RWPE1 (cell line): ENCODE results near the gene EYS.

Experiments
- CTCF ChIA-PET: fragments of 350-600 bp; sonication (Branson Sonifier 250); formaldehyde crosslinking; extraction: SDS; loops from one replicate; lab custom pipeline; 2021; lab: Yijun Ruan, JAX
- POLR2A ChIA-PET: fragments of 400-600 bp; formaldehyde crosslinking; extraction: SDS; loops from one replicate; lab custom pipeline; 2020; ENCODE audit warnings: antibody characterized with exemption; ENCODE audit not compliant: low non-redundant PET; lab: Yijun Ruan, JAX
- DNase-seq: peaks from one replicate; pipeline ENCODE4 v3.0.0; 2012; ENCODE audit warnings: low spot score
- H3K27ac ChIP-seq: fragments of 450-650 bp; 2 replicates; pipeline ENCODE4 v1.5.1; 2017
- TF ChIP-seq, protein P1 (sequence below): fragments of 450-650 bp; conservative IDR thresholded peaks from 2 replicates; pipeline ENCODE4 v1.5.1; 2017; ENCODE audit warnings: low read depth, mild to moderate bottlenecking

Gene EYS

GRCh38 chr6:64983089-64983488, 723.9 kb downstream of the EYS start:
- ChIA-PET CTCF (interaction anchor here (0.6 kb wide), 1 partner anchor 1238 kb away, joined by 5 read pairs; no protein-coding TSS in a partner anchor), POLR2A (no interaction called here)
- TF ChIP-seq, protein P1, sequence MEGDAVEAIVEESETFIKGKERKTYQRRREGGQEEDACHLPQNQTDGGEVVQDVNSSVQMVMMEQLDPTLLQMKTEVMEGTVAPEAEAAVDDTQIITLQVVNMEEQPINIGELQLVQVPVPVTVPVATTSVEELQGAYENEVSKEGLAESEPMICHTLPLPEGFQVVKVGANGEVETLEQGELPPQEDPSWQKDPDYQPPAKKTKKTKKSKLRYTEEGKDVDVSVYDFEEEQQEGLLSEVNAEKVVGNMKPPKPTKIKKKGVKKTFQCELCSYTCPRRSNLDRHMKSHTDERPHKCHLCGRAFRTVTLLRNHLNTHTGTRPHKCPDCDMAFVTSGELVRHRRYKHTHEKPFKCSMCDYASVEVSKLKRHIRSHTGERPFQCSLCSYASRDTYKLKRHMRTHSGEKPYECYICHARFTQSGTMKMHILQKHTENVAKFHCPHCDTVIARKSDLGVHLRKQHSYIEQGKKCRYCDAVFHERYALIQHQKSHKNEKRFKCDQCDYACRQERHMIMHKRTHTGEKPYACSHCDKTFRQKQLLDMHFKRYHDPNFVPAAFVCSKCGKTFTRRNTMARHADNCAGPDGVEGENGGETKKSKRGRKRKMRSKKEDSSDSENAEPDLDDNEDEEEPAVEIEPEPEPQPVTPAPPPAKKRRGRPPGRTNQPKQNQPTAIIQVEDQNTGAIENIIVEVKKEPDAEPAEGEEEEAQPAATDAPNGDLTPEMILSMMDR, result no peak
- no peak overlapping the region for H3K27ac ChIP-seq
- DNase-seq, result no peak

DNA sequence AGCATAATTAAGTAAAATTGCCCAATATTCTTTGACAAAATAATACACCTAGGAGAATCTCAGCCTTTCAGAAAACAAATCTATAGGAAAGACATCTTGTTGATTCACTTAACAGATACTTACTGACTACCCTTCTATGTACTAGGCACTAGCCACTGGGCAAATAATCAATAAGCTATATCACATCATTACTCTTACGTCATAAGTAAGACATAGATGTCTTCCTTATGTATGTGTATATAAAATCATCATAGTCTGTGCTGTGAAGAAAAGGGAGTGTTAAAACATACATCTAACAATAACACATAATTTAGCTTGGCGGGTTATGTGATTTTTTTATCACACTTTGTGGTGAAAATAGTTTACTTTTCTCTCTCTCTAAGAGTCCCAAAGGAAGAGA, 733.9 kb downstream of the EYS start:
- H3K27ac ChIP-seq, result no peak overlapping the region
- no peak for DNase-seq
- ChIA-PET CTCF (interaction anchor here (0.8 kb wide), 1 partner anchor 976 kb away, joined by 4 read pairs; no protein-coding TSS in a partner anchor), POLR2A (no interaction called here)
- TF ChIP-seq, protein P1, result no peak

DNA sequence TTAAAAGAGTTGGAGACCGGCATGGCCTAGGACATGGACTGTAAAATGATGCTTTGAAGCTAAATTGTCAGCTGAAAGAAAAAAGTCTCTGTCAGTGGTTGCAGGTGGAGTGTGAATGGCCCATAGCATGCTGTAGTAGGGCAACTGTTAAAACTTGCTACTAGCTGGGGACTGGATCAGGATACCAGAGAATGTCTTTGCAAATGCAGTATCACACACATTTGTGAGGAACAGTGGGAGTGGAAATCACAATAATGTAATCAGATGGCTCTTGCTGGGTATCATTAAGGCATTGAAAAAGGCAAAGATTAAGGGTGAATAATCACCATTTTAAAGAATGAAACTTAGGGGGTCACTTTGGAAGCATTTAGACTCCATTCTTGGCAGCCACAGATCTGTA, 737.9 kb downstream of the EYS start:
- CTCF ChIA-PET, result interaction anchor here (0.6 kb wide), 1 partner anchor 663 kb away, joined by 3 read pairs; no protein-coding TSS in a partner anchor
- DNase-seq, result no peak
- POLR2A ChIA-PET, result no interaction called here

DNA sequence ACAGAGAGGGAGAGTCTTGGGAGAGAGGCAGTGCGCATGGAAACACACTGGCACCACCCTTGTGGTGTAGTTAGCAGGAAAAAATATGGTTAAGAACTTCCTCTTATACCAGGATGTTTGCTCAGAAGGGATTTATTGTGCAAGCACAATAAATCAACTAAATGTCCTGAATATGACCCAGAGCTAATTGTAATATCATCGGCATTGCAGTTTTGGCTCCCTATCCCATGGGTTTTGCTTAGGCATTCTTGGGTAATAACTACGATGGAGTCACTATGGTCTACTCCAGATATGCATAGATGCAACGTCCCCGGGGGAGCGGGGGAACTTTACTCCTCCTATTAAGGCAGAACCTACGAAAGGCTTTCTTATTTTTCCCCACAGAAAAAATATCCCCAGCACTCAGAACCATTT, 751.6 kb downstream of the EYS start:
- no peak for DNase-seq
- POLR2A ChIA-PET, result no interaction called here
- no peak overlapping the region for H3K27ac ChIP-seq
- TF ChIP-seq, protein P1, result no peak
- CTCF ChIA-PET, result interaction anchor here (0.6 kb wide), 1 partner anchor 16 kb away, joined by 4 read pairs; no protein-coding TSS in a partner anchor

More for the DNA sequence above, 737.9 kb downstream of the EYS start:
- H3K27ac ChIP-seq, result no peak overlapping the region
- TF ChIP-seq, protein P1, result no peak

- no peak for DNase-seq
- ChIA-PET POLR2A (no interaction called here), CTCF (no interaction called here)
- no peak overlapping the region for H3K27ac ChIP-seq
- TF ChIP-seq, protein P1, result no peak
Observed at GRCh38 chr6:64949257-64949656, 757.8 kb downstream of the EYS start.

DNA sequence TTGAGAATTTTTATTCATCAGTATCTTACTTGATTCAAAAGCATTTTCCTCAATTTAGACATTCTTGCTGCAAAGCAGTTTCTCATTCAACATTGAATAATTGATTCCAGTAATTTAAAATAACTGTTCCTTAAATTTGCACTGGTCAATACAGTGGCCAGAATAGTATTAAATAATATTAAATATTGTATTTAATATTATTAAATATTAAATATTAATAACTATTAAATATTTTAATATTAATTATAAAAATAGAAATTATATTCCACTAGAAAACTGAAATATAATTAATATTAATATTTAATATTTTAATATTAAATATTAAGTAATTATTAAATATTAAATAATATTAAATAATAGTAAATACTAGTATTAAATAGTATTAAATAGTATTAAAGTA, 758.8 kb downstream of the EYS start:
- ChIA-PET CTCF (no interaction called here), POLR2A (no interaction called here)
- TF ChIP-seq, protein P1, result no peak
- no peak overlapping the region for H3K27ac ChIP-seq
- DNase-seq, result no peak
